ENCODE results near the gene MXI1. TPM values are rescaled to one million over a fixed set of nuclear protein-coding genes. Genes with fewer than 3 reads are reported as not detected.

The MXI1 gene
- total and polyA plus RNA-seq, 2 of the 4 experiments (the other 2 are of a cell fraction) = 7.2 to 11.8 TPM

GRCh38 chr10:110336111-110336721 lies 128.8 kb downstream of the MXI1 start:
- H2AK5ac ChIP-seq (ENCODE audit: low read depth, low read length) = peak overlapping the region; percentile 69
- H3K56ac ChIP-seq (ENCODE audit: extremely low read depth, insufficient read depth, low read length) = no peak overlapping the region
- intact Hi-C loops (cut with micrococcal nuclease) (loop anchor here (1.0 kb wide), 1 partner anchor 17 kb away; no protein-coding TSS in a partner anchor), in situ Hi-C loops (cut with MboI; ENCODE audit: low sequenced_read_pairs) (no loop called here), dilution Hi-C loops (cut with HindIII; ENCODE audit: low sequenced_read_pairs, unreplicated experiment) (no loop called here)
- no peaks in the 10 kb centered on the region for H3K36me3 ChIP-seq (ENCODE audit: control insufficient read depth, insufficient read depth, low read length)
- peak overlapping the region; percentile 67 for H3K4me2 ChIP-seq (ENCODE audit: low read depth, low read length)
- ChIA-PET POLR2A (ENCODE audit: unreplicated experiment) (no interaction called here), CTCF (interaction anchor here (0.9 to 1.6 kb wide), 2 partner anchors 10 to 18 kb away, joined by 4 read pairs; no protein-coding TSS in a partner anchor)
- H2AFZ ChIP-seq (replicated peaks; ENCODE audit: low read length, poor library complexity) = peak overlapping the region; percentile 64
- H4K8ac ChIP-seq (ENCODE audit: low read depth in 2 of 2, low read length in 2 of 2) = peak overlapping the region; percentile 5 to 69; a peak in 2 of 4 replicates
- no peaks in the 10 kb centered on the region for H3K79me1 ChIP-seq (ENCODE audit: low read depth in 1 of 2, low read length in 2 of 2)
- H3K4ac ChIP-seq (ENCODE audit: low read depth, low read length) = peak overlapping the region; percentile 75
- peak overlapping the region; percentile 34 for H2BK120ac ChIP-seq (ENCODE audit: low read depth, low read length)
- no peaks in the 10 kb centered on the region for H3K27me3 ChIP-seq (ENCODE audit: control insufficient read depth, insufficient read depth, low read length)
- H4K20me1 ChIP-seq (ENCODE audit: insufficient read depth, low read length) = no peaks in the 10 kb centered on the region
- DNase-seq (peak; percentile 98), ATAC-seq (ENCODE audit: low read depth) (peak; percentile 93)
- H3K9me1 ChIP-seq (ENCODE audit: insufficient read depth, low read length) = peaks cover 13% of the 10 kb centered on the region
- peak overlapping the region; percentile 73 for H4K91ac ChIP-seq (ENCODE audit: insufficient read depth, low read depth, low read length)
- BruUV-seq (replicated peaks) = no TSS peak
- peak overlapping the region; percentile 83 for H3K27ac ChIP-seq (ENCODE audit: insufficient read depth, low read length)
- peak overlapping the region; percentile 81 for H3K18ac ChIP-seq (ENCODE audit: low read depth, low read length)
- no peak overlapping the region; the same call in 1 of the 2 replicates for H3K9ac ChIP-seq (ENCODE audit: low read depth, low read length)
- 83% methylated on average over 1 of the region's 10 CpGs; no CpG with 5 or more reads in 1 of the 2 experiments for whole genome bisulfite sequencing, 2 experiments (ENCODE audit: extremely low coverage in 2 of 2, insufficient read length in 1 of 2)
- H4K5ac ChIP-seq (ENCODE audit: low read depth, low read length) = peak overlapping the region; percentile 11
- H3K4me1 ChIP-seq (ENCODE audit: control insufficient read depth, insufficient read depth, low read length) = peaks cover 9% of the 10 kb centered on the region
- peak overlapping the region; percentile 64 for H3K14ac ChIP-seq (replicated peaks; ENCODE audit: low read depth, low read length)
- peak overlapping the region; percentile 37 for H2BK20ac ChIP-seq (ENCODE audit: low read depth, low read length)
- no peaks in the 10 kb centered on the region; the same call in 1 of the 2 replicates for H3K9me3 ChIP-seq (ENCODE audit: control insufficient read depth, insufficient read depth, low read length)
- H2BK5ac ChIP-seq (ENCODE audit: low read depth, low read length, poor library complexity, severe bottlenecking) = peak overlapping the region; percentile 77
- peak overlapping the region; percentile 39; the same call in 1 of the 2 replicates for H3K23ac ChIP-seq (ENCODE audit: low read depth, low read length)
- no peak overlapping the region for H3K4me3 ChIP-seq (ENCODE audit: insufficient read depth, low read depth, low read length)
- H2BK15ac ChIP-seq (ENCODE audit: low read depth, low read length) = peak overlapping the region; percentile 52; the same call in 1 of the 3 replicates
- TF ChIP-seq RCOR1 (IDR thresholded peaks at IDR 0.05; ENCODE audit: insufficient replicate concordance, low read length) (no peak), SMC3 (IDR thresholded peaks at IDR 0.05; ENCODE audit: low read depth, low read length) (peak; percentile 15; the same call in 1 of the 2 replicates), MAFK (IDR thresholded peaks at IDR 0.05; ENCODE audit: low read depth, low read length) (no peak), BHLHE40 (IDR thresholded peaks at IDR 0.05; ENCODE audit: low read depth, low read length) (peak; percentile 36; the same call in 1 of the 2 replicates), CEBPB (IDR thresholded peaks at IDR 0.05; ENCODE audit: low read depth, low read length) (peak; percentile 89), ELK1 (IDR thresholded peaks at IDR 0.05; ENCODE audit: borderline replicate concordance, low read depth, low read length) (no peak)
- TF ChIP-seq, protein P1, sequence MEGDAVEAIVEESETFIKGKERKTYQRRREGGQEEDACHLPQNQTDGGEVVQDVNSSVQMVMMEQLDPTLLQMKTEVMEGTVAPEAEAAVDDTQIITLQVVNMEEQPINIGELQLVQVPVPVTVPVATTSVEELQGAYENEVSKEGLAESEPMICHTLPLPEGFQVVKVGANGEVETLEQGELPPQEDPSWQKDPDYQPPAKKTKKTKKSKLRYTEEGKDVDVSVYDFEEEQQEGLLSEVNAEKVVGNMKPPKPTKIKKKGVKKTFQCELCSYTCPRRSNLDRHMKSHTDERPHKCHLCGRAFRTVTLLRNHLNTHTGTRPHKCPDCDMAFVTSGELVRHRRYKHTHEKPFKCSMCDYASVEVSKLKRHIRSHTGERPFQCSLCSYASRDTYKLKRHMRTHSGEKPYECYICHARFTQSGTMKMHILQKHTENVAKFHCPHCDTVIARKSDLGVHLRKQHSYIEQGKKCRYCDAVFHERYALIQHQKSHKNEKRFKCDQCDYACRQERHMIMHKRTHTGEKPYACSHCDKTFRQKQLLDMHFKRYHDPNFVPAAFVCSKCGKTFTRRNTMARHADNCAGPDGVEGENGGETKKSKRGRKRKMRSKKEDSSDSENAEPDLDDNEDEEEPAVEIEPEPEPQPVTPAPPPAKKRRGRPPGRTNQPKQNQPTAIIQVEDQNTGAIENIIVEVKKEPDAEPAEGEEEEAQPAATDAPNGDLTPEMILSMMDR (conservative IDR thresholded peaks at IDR 0.05; ENCODE audit: low read depth, low read length) = peak; percentile 17; the same call in 1 of the 2 replicates
- peak overlapping the region; percentile 60 for H2AK9ac ChIP-seq (replicated peaks; ENCODE audit: low read depth, low read length, poor library complexity)
